NCI-H774 (cell line): Measurements from ENCODE around the gene AKAP6.
A peak's percentile ranks its signal among the peaks of the same experiment; 100 is the strongest.
"Not testable (repeated sequence)": the region's sequence is repeated elsewhere in the genome, so short reads cannot be mapped to it uniquely, and the experiment has no call there.

Source experiments
- DNase-seq: peaks from one replicate; lab custom pipeline; 2025; lab: John Stamatoyannopoulos, UW

The AKAP6 gene

DNA sequence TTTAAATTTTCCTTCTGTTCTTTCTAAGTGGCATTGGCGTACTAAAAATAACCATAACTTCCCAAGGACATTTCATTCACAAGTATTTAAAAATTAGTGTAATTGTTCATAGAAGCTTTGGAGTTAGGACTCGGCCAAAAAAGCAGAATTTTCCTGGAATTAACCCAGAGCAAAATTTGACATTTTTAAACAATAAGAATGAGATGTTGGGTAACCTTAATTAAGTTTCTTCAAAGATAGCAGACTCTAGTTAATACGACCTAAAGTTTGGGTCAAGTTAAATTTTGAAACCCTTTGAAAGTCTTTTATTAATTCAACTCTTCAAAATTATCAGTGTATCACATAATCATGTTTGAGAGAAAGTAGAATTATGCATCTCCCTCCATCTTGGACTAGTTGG, 118.3 kb downstream of the AKAP6 start:
- no peak for DNase-seq

DNA sequence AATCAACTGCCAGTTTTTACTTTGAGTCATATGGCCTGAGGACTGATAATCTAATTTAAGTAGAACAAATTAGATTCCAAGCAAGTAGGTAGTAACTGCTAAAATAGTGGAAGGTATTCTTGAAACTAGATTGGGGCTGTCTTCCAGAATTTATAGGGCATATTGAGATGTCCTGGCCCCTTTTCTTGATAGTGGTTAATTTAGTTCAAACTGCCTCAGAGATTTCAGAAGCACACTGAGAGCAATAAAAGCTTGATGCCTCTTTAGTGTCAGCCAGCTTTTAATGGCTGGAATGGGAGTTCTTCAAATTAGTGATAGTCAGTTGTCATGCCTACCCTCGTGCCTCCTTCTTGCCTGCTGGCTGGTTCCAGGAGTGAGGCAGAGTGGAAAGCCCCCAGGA, 120.5 kb downstream of the AKAP6 start:
- DNase-seq = no peak

DNA sequence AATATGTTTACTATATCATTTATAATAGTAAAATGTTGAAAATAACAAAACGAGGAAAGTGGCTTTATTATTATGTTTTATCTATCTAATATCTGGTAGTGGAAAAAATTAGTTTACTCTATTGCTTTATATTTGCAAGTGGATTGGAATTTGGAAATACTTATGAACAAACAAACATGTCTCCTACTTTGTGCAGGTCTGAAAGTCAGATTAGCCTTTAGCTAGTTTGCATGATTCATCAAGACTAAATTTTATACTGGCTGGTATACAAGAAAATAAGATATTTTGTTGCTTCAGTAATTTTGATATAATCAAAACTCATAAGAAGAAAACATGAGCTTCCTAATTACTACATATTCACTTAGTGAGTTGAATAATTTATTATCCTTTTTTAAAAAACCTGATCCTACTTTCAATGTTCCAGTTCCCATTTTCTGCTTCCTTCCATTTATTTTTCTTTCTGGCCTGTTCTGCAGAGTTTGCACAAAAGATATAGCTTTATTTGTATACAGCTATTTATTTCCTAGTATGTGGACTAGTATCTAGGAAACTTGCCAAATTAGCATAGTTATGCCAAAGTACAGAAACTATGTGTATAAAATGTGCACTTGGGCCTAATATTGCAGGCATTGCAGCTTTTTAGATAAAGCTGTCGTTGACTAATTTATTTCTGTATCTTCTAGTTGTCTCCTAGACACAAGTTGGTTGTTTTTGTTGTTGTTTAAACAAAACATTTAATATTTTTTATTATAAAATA, 122.0 kb downstream of the AKAP6 start:
- no peak for DNase-seq

DNA sequence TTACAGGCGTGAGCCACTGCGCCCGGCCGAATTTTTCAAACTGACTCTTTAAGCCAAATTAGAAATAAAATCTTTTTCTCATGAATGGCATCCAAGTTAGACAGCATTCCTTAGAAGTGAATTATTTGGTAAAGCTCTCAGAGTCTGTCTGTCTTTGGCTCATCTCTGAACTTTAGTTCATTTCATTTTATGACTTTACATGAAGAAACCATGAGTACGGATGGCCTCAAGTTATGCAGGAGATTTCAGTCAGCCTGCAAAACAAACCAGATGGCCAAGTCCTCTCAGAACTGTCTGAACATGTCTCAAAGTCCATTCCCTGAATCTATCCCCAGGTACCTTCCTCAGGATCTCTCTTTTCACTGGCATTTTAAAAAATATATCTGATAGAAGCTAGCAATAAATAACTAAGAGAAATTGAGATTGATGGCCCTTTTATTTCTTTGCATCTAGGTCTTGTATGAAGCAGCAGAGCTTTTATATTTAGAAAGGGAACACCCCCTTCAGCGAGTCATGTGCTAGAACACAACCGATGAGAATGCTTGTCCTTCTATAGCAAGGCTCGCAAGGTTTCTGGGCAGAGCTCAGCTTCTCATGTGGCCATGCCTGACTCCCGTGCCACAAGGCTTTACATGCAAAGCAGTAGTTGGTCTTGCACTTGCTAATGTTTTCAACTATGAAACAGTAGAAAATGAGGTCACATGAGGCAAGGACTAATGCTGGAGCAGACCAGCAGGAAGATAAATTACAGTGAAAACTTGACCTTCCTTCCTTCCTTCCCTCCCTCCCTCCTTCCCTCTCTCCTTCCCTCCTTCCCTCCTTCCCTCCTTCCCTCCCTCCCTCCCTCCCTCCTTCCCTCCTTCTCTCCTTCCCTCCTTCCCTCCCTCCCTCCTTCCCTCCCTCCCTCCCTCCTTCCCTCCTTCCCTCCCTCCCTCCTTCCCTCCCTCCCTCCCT, 125.0 kb downstream of the AKAP6 start:
- DNase-seq = no peak

DNA sequence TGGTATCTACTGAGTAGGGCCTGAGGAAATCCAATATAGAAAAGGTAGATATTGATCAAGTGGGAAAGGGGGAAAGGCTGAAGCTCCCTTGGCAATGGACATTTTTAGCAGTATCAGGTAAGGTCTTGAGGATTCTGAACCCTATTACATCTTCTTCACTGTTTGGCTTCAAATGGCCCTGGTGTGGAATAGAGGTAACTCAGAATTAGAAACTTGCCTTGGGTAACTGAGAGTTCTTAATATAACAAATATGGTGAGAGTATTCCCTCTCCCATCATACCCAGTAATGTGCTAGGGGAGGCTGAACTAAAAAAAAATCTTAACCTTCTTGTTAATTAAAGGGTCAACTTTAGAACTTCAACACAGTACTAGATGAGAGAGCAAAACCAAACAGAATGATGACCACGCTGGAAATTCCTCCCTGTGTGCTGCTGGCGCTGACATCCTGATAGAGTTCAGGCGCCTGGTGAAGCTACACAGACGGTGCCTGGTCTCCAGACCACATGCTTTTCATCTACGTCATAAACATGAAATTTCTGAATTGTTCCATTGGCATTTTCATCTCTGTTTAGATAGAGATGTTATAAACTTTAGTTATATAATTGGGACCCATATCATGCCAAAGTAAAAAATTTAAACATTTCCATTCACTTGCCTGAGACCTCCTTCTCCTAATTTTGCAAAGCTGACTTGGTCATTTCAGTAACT, 128.3 kb downstream of the AKAP6 start:
- DNase-seq = no peak

DNA sequence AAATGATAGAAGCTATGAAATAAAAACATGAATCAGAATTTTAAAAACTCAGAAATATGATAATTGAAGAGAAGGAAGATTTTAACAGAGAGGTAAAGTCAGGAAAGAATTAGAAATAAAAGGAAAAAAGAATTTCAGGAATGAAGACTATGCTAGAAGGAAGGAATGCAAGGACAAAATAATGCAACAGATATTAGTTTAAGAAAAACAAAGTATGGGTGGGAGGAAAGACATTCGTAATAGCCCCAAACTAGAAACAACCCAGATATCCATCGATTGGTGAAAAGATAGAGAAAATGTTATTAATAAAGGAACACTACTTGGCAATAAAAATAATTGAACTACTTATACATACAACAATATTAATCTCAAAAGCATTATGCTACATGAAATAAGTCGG, 129.6 kb downstream of the AKAP6 start:
- DNase-seq = no peak

DNA sequence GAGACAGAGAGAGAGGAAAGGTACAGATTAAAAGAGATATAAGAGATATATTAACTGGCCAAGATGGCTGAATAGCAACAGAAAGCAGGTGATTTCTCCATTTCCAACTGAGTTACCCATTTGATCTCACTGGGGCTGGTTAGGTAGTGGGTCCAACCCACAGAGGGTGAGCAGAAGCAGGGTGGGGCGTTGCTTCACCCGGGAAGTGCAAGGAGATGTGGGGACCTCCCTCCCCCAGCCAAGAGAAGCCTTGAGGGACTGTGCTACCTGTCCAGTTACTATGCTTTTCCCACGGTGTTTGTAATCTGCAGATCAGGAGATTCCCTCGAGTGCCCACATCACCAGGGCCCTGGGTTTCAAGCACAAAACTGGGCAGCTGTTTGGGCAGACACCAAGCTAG, 131.2 kb downstream of the AKAP6 start:
- DNase-seq = no peak

DNA sequence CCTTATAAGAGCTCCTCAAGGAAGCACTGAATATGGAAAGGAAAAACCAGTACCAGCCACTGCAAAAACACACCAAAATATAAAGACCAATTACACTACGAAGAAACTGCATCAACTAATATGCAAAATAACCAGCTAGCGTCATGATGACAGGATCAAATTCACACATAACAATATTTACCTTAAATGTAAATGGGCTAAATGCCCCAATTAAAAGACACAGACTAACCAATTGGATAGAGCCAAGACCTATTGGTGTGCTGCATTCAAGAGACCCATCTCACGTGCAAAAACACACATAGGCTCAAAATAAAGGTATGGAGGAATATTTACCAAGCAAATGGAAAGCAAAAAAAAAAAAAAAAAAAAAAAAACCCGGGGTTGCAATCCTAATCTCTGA, 133.5 kb downstream of the AKAP6 start:
- not testable (repeated sequence) for DNase-seq

DNA sequence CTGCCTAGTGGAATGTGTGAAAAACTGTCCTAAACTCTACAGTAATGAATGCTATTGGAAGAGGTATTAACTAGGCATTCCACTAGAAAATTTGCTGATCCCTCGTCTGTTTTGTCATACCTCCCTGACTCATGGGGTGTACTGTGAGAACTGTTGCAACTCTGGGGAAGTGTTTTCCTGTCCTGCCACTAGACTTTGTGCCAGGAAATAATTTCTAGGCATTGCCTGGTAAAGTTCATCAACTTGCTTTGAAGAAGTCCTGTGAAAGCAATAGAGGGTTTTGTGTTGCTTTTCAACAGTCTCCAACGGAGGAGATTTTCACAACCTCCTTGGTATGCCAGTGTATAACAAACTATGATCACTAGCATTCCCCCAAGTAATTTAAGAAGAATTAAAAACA, 139.9 kb downstream of the AKAP6 start:
- DNase-seq = no peak

DNA sequence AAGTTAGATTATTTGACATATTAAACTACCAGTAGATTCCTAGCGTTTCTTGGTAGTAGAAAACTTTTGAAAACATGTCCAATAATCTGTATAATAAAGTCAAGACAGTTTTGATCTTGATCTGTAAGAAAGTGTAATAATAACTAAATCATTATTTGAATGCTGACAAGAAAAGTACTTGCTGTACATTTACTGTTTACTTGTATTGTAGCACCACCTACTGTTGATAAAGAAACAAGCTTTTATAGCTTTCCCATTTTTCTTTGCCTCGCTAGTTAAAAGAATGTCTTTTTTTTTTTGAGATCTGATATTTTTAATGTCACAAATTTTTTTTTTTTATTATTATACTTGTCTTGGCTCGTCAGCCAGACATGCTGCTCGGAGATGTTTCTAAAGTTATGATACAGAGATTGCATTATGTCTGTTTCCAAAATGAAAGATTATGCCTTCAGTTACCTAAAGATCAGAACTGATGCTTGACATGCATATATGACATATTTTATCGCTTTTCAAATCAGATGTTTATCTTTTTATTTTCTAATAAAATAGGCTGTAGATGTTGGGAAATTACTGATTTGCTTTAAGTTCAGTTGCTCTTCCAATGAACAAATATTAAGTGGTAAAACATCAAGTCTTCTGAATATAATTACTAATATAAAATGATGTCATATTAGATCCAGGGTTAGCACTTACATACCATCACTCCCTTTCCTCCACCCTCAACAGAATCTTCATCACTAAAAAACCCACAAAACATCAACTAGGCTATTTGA, 140.5 kb downstream of the AKAP6 start:
- peak; percentile 22 for DNase-seq

DNA sequence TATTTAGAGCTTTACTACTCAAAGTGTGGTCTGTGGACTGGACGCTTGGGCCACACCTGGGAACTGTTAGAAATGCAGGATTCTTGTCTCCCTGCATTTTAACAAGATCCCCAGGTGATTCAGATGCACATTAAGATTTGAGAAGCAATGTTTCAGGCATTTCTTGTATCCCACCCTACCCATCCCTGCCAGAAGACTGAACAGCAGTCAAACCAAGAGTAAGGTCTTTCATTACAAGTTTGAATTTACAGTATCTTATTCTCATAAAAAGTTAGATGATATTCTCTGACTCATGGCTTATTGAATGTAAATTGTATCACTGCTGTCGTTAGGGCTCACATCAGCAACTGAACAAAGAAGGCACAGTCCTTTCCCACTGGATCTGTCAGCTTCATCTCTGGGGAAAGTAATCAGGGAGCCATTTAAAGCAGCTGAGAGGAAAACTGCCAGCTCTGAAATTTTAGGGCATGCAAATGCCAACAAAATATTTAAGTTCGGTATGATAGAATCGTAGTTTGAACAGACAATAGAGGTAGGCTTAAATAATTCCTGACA, 141.1 kb downstream of the AKAP6 start:
- DNase-seq = no peak

DNA sequence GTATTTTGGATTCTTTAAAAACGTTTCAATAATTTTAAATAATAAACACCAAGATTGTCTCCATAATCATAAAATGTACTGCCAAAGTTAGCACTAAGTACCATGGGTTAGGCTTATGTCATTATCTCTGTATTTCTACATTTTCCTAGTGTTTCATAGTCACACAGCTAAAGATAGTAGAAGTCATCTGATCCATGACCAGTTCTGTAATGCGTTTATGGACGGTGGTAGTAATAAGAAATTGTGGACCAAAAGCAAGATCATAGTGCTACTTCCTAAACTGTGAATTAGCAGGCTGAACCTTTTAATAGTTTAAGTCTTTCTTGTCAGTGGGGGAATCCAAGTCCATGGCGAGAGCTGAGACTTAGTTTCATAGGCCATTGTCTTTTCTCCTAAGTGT, 142.1 kb downstream of the AKAP6 start:
- no peak for DNase-seq

DNA sequence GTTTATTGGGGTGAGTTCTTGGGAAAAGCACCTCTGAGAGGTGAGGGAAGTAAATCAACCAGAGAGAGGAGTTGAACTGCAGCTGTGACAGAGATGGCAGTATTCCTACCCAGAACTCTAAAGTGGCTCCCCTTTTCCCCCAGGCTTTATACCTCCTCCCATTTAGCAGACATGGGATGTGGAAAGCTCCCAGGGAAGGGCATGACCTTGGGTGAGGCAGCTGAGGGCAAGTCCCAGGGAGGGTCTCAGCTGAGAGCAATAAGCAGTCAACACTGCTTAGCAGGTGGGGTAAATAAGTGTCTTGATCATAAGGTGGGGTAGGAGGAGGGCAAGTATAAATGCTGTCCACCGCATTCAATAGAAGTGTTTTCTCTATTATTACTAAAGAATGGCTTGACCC, 143.0 kb downstream of the AKAP6 start:
- no peak for DNase-seq

DNA sequence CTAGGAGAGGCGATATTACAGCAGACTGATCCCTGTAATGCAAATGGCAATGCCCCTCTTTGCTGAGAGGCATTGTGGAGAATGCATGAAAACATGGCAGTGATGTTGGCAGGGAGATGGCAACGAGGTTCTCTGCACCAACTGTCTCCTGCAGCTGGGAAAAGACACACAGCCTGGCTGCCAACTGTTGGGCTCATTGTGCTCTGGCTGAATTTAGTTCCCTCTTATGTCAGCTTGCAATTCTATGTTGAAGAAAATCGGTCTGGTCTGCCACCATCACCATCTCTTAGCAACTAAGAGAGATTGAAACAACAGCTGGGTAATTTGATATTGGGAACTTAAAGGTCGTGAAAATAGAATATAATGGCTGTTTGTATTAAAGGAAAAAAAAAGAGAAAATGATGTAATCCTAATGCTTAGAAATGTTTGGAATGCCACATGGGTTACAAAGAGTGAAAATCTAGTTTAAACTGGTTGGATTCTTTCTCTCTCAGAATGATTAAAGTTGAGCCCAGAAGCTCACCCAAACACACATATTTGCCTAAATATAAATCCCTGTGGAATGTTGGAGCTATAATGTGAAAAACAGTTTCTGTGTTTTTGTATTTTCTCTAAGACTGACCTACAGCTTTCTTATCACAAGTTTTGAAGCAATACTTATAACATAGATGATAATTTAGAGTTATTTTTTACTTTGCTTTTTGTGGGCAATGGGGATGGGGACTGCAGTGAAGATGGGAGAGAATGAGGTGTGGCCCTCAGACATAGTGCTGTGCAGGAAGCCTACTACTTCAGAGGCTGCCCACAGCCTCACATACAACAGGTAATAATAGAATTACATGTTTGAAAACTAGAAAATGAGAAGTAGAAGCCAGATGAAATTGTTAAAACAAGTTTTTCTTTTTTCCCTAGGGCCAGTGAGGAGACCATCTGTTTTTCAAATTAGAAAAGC, 143.7 kb downstream of the AKAP6 start:
- DNase-seq = no peak

DNA sequence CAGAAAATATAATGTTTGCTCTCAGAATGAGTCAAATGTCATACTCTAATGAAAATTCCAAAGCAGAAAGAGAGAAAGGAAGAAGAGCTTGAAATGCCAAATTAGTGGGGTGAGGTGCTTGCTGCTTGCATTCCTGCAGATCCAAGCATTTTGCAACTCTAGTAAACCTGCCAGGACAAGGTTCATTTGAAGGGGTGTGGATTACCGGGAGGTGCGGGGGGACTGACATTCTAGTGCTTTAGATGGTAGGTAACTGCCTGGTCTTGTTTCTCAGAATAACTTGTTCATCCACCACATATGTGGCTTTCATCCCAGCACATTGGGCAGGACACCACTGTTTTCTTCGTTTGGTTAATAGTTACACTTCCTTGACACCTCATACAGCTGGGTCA, 144.4 kb downstream of the AKAP6 start:
- no peak for DNase-seq

DNA sequence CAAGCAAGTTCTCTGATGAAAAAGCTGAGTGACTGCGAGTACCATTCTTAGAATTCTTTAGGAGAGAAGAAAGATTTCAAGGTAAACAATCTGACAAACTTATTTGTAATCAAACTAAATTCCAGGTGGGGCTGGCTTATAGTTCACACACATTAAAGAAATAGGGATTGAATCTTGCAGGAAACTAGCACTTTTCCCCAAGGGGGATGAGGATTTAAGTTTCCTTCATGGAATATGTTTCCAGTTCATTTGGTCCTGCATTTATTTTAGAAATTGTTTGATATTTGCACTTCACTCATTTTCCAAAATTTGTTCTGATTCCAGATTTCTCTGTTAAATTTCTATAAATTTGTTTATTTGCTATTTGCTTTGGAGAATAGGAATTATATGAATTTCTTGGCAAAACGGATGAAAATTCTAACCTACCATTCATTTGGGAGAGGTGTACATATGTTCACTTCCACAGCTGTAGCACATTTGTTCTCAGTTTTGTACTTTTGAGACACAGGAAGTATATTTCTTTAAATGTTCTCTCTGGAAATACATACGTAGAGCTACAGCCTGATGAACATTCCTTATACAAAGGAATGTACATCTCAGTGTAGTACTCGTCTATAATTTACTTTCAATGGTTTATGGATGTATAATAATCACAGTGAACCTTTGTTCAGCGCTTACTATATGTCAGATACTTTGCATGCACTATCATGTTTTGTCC, 145.5 kb downstream of the AKAP6 start:
- no peak for DNase-seq

DNA sequence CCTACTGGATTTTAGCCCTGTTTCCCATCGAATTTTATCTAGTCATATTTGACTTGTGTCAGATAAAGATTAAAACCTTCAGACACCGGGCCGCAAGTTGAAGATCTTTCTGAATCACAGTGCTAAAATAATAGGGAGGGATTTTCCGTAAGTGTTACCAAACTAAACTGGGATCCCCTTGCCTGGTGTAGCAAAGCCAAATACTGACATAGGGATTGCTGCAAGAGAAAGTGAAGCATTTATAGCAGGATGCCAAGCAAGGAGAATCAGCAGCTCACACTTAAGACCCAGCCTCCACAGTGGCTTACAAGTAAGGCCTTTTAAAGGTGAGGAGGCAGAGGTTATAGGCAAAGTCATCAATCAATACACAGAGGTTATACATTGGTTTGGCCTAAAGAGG, 147.4 kb downstream of the AKAP6 start:
- no peak for DNase-seq

DNA sequence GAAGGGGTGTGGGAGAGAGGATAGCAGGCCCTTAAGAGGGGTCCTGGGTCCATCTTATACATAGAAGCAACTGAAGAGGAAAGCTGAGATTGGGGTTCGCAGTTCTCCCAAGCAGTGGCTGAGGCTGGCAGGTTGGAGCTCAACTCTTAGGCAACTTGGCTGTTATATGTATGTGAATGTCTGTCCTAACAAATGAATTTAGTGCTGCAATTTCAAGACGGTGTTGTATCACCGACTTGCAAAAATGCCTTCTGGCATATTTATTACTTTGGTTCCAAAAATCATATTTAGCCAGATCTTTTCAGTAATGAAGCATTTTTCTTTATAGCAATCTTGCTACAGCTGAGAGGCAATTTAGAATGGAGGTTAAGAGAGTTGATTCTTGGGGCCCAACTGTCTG, 148.3 kb downstream of the AKAP6 start:
- DNase-seq = no peak

DNA sequence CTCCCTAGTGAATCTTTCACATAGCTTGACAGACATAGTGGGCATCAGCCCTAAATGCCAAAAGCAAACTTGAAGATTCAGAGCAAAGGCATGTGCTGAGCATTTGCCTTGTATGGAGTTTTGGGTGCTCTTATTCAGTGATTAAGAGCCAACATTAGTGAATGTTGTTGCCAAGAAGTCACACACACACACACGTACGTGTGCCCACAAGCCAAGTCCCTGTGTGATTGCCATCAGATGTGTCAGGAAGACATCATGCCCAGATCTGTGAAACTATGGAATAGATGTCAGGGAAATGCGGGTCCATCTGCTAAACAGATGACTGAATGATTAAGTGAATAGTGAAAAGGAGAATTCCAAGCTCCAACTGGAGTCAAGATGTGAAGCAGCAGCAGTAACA, 149.0 kb downstream of the AKAP6 start:
- DNase-seq = no peak

DNA sequence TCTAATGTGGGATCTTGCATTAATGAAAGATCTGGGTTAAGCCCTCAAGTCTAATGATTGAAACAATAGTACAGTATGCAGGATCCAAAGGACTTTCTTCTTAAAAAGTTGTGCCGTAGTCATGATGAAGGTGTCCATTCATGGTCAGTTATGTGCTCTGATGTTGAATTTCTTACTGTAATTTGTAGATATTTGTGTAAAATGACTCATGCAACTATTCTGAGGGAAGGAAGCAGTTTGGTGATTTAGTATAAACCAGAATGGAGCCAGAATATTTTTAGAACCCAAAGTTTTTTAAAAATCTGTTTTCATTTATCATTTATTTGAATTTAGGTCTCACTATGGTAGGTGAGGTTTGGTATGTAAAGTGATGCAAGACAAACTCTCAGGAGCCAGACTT, 151.2 kb downstream of the AKAP6 start:
- no peak for DNase-seq
